ENCODE measurements around the gene KCNQ2. TPM values are rescaled to one million over a fixed set of nuclear protein-coding genes. Genes with fewer than 3 reads are reported as not detected.

The KCNQ2 gene
- total RNA-seq, 1 experiment from 2014 or later, result not detected

DNA sequence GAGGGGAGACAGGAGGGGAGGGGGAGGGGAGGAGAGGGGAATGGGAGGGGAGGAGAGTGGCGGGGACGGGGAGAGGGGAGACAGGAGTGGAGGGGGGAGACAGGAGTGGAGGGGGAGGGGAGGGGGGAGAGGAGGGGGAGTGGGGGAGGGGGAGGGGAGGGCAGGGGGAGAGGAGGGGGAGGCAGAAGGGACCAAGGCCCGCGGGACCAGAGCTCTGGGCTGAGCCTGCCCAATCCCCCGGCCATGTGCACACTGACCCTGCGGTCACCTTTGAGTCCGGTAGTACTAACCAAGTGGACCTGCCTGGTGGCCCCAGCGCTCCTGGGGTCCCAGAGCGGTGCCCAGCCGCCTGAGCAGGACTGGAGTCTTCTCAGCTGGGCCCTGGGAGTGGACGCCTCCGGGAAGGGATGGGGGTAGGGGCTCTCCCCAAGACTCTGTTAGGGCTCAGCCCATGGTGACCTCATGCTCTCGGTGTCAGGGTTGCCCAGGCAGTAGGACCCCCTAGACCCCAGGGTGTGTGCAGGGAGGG is 471 bp upstream of the KCNQ2 start:
- CTCF ChIA-PET, result no interaction called here
- no peak overlapping the region for H3K27ac Mint-ChIP-seq (ENCODE audit: low read depth, unreplicated experiment)

DNA sequence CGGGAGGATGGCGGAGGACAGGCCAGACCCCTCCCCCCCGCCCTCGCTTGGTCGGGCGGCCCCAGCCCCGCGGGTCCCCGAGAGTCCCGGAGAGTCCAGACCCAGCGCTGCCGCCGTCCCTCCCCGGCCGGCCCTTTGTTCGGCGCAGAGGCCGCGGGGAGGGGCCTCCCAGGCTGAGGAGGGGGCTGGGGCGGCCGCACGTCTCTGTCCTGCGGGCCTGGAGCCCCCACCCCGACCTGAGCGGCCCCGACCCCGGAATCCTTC is 806 bp downstream of the KCNQ2 start:
- Mint-ChIP-seq H3K9me3 (ENCODE audit: unreplicated experiment) (no peaks in the 10 kb centered on the region), H3K27me3 (ENCODE audit: insufficient read depth, unreplicated experiment) (peaks cover 41% of the 10 kb centered on the region), H3K36me3 (ENCODE audit: insufficient read depth, unreplicated experiment) (peaks cover 7% of the 10 kb centered on the region), H3K4me3 (ENCODE audit: unreplicated experiment) (no peak overlapping the region), H3K4me1 (ENCODE audit: insufficient read depth, unreplicated experiment) (no peaks in the 10 kb centered on the region), H3K27ac (ENCODE audit: low read depth, unreplicated experiment) (no peak overlapping the region)
- BruUV-seq (replicated peaks), result no TSS peak
- CTCF ChIA-PET, result no interaction called here
- POLR2A ChIA-PET, result no interaction called here
- TF ChIP-seq, protein P1, sequence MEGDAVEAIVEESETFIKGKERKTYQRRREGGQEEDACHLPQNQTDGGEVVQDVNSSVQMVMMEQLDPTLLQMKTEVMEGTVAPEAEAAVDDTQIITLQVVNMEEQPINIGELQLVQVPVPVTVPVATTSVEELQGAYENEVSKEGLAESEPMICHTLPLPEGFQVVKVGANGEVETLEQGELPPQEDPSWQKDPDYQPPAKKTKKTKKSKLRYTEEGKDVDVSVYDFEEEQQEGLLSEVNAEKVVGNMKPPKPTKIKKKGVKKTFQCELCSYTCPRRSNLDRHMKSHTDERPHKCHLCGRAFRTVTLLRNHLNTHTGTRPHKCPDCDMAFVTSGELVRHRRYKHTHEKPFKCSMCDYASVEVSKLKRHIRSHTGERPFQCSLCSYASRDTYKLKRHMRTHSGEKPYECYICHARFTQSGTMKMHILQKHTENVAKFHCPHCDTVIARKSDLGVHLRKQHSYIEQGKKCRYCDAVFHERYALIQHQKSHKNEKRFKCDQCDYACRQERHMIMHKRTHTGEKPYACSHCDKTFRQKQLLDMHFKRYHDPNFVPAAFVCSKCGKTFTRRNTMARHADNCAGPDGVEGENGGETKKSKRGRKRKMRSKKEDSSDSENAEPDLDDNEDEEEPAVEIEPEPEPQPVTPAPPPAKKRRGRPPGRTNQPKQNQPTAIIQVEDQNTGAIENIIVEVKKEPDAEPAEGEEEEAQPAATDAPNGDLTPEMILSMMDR (IDR thresholded peaks at IDR 0.05; ENCODE audit: unreplicated experiment), result no peak
- intact Hi-C loops (cut with micrococcal nuclease), result no loop called here
- DNase-seq (ENCODE audit: unreplicated experiment), result no peak

More for the DNA sequence above, 471 bp upstream of the KCNQ2 start:
- no peak overlapping the region for H3K4me3 Mint-ChIP-seq (ENCODE audit: unreplicated experiment)
- intact Hi-C loops (cut with micrococcal nuclease), result no loop called here
- TF ChIP-seq, protein P1 (IDR thresholded peaks at IDR 0.05; ENCODE audit: unreplicated experiment), result no peak
- peaks cover 39% of the 10 kb centered on the region for H3K27me3 Mint-ChIP-seq (ENCODE audit: insufficient read depth, unreplicated experiment)
- BruUV-seq (replicated peaks), result no TSS peak
- POLR2A ChIA-PET, result no interaction called here
- peaks cover 6% of the 10 kb centered on the region for H3K36me3 Mint-ChIP-seq (ENCODE audit: insufficient read depth, unreplicated experiment)
- no peaks in the 10 kb centered on the region for H3K9me3 Mint-ChIP-seq (ENCODE audit: unreplicated experiment)
- DNase-seq (ENCODE audit: unreplicated experiment), result no peak
- no peaks in the 10 kb centered on the region for H3K4me1 Mint-ChIP-seq (ENCODE audit: insufficient read depth, unreplicated experiment)

DNA sequence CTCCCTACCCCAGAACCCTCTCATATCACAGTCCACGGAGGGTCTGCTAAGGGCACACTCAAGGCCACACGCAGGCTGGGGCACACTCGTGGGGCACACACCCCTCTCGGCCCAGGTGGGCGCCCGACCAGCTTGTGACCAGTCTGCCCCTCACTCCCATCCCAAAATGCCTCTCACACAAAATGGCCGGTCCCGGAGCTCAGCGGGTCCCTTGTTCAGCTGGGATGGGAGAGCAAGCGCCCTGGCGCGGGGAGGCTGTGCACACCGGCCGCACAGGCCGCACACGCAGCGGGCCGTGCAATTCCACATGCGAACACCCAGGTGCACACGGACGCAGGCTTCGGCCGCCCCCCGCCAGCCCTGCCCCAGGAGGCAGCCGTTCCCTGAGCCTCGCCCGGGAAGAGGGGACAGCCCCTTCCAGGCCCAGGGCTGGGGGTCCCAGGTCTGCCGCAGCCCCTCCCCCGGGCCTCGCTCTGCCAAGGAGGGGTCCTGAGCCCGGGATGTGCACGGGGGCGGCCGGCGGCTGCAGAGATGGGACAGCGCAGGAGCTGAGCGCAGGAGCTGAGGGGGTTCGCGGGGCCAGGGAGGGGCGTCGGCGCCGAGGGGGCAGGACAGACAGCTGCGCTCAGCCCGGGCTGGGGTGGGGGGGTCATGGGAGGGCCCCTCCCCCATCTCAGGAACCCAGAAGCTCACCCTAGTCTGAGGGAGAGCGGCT is 1.3 kb downstream of the KCNQ2 start:
- no peak overlapping the region for H3K4me3 Mint-ChIP-seq (ENCODE audit: unreplicated experiment)
- ChIA-PET CTCF (interaction anchor here (0.6 kb wide), 1 partner anchor 906 kb away, joined by 4 read pairs; no protein-coding TSS in a partner anchor), POLR2A (no interaction called here)
- intact Hi-C loops (cut with micrococcal nuclease), result no loop called here
- no peaks in the 10 kb centered on the region for H3K4me1 Mint-ChIP-seq (ENCODE audit: insufficient read depth, unreplicated experiment)
- H3K9me3 Mint-ChIP-seq (ENCODE audit: unreplicated experiment), result no peaks in the 10 kb centered on the region
- TF ChIP-seq, protein P1 (IDR thresholded peaks at IDR 0.05; ENCODE audit: unreplicated experiment), result no peak
- peaks cover 6% of the 10 kb centered on the region for H3K36me3 Mint-ChIP-seq (ENCODE audit: insufficient read depth, unreplicated experiment)
- no peak for DNase-seq (ENCODE audit: unreplicated experiment)
- H3K27ac Mint-ChIP-seq (ENCODE audit: low read depth, unreplicated experiment), result no peak overlapping the region
- BruUV-seq (replicated peaks), result no TSS peak
- H3K27me3 Mint-ChIP-seq (ENCODE audit: insufficient read depth, unreplicated experiment), result peaks cover 36% of the 10 kb centered on the region

DNA sequence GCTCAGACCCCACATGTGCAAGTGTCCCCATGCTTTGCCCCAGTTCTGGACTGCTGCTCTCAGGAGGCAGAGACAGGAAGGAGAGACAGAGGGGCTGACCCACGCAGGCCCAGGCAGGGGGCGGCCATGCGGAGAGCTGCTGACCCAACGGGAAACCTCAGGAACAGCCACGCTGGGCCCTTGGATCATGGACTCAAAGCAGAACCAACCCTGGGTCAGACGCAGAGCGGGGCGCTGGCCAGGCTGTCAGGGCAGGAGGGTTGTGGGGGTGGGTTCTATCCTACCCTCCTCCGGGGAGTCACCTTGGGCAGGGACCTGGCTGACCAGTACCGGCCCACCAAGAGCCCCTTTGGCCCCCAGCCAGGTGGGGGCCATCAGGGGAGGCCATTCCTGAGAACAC is 2.0 kb downstream of the KCNQ2 start:
- BruUV-seq (replicated peaks), result no TSS peak
- H3K9me3 Mint-ChIP-seq (ENCODE audit: unreplicated experiment), result no peaks in the 10 kb centered on the region
- H3K27ac Mint-ChIP-seq (ENCODE audit: low read depth, unreplicated experiment), result no peak overlapping the region
- H3K4me1 Mint-ChIP-seq (ENCODE audit: insufficient read depth, unreplicated experiment), result no peaks in the 10 kb centered on the region
- intact Hi-C loops (cut with micrococcal nuclease), result no loop called here
- ChIA-PET POLR2A (interaction anchor here (0.7 kb wide), 1 partner anchor 299 kb away, joined by 3 read pairs; no protein-coding TSS in a partner anchor), CTCF (no interaction called here)
- H3K27me3 Mint-ChIP-seq (ENCODE audit: insufficient read depth, unreplicated experiment), result peaks cover 31% of the 10 kb centered on the region
- peaks cover 6% of the 10 kb centered on the region for H3K36me3 Mint-ChIP-seq (ENCODE audit: insufficient read depth, unreplicated experiment)
- TF ChIP-seq, protein P1 (IDR thresholded peaks at IDR 0.05; ENCODE audit: unreplicated experiment), result no peak
- H3K4me3 Mint-ChIP-seq (ENCODE audit: unreplicated experiment), result no peak overlapping the region
- DNase-seq (ENCODE audit: unreplicated experiment), result no peak
